Breast epithelium (tissue), 3 donors: ENCODE measurements around the gene PYGB.

Experiments
- CTCF ChIP-seq, 3 donors: fragments of 450-650 bp; IDR thresholded peaks; one replicate each; pipeline ENCODE4 v1.5.1; 2016 to 2017; ENCODE audit warnings: antibody characterized with exemption in 3 of 3, mild to moderate bottlenecking in 3 of 3, moderate library complexity in 3 of 3
- POLR2A ChIP-seq: fragments of 450-650 bp; IDR thresholded peaks from one replicate; pipeline ENCODE4 v1.6.1; 2016; ENCODE audit warnings: antibody characterized with exemption, mild to moderate bottlenecking, moderate library complexity

GRCh38 chr20:25293910-25294458 lies 46.1 kb downstream of the PYGB start:
- TF ChIP-seq CTCF (IDR thresholded peaks at IDR 0.05) (no peak), POLR2A (no peak)
